ENCODE data around the gene MLLT6.

Gene MLLT6

DNA sequence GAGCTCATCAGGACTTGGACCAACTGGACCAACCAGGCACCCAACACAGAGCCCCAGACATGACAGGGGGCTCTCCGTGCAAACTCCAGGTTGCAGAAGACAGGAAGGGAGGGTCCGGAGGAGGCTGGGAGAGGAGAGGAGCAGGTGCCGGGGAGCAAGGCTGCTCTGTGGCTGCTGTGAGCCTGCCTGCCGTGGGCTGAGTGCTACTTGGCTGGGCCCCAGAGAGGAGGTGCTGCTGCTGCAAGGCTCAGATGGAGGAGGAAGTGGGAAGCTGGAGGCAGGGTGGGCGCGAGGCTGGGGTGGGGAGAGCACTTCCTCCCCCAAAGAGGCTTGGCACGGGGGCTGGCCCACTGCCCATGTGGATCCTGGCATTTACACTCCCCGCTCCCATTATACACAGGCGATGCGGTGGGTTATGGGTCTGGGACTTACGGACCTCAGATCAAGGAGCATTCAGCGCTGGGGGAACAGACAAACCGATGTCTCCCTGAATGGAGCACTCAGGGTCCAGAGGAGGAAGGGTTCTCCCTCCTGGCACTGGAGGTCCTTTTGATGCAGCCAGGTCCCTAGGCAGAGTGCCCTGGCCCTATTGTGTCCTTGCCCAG is 46.2 kb upstream of the MLLT6 start:
- Histone ChIP-seq H3K9me3 (ENCODE audit: control insufficient read depth, low read length) (no peaks in the 10 kb centered on the region), H3K79me1 (replicated peaks; ENCODE audit: low read length, poor library complexity, severe bottlenecking) (no peaks in the 10 kb centered on the region), H2BK5ac (ENCODE audit: low read depth, low read length, poor library complexity, severe bottlenecking) (no peak overlapping the region), H3K9ac (ENCODE audit: low read length) (no peak overlapping the region), H3K27ac (ENCODE audit: low read length, poor library complexity, severe bottlenecking) (no peak overlapping the region), H3K27me3 (ENCODE audit: control insufficient read depth in 1 of 2, insufficient read depth in 1 of 2, low read length in 2 of 2) (peaks cover 56 to 59% of the 10 kb centered on the region in 2 experiments), H3K4me2 (ENCODE audit: low read length, poor library complexity, severe bottlenecking) (no peak overlapping the region), H4K91ac (ENCODE audit: low read length) (no peak overlapping the region), H2AFZ (ENCODE audit: low read depth, low read length) (no peak overlapping the region), H2BK120ac (ENCODE audit: low read depth, low read length) (no peak overlapping the region), H3K4me1 (ENCODE audit: control insufficient read depth, insufficient read depth, low read depth, low read length) (peaks cover 12% of the 10 kb centered on the region), H3K4me3 (ENCODE audit: insufficient read depth in 1 of 2, low read depth in 1 of 2, low read length in 2 of 2) (no peak overlapping the region), H2BK15ac (ENCODE audit: low read depth, poor library complexity, severe bottlenecking) (no peak overlapping the region), H3K4ac (ENCODE audit: low read depth in 1 of 2, low read length in 2 of 2) (no peak overlapping the region), H4K8ac (ENCODE audit: low read length) (no peak overlapping the region), H2BK12ac (ENCODE audit: low read length in 2 of 2) (no peak overlapping the region), H3K18ac (ENCODE audit: low read depth in 1 of 2, low read length in 2 of 2) (no peak overlapping the region), H3K36me3 (ENCODE audit: control insufficient read depth in 1 of 2, insufficient read depth in 2 of 2, low read depth in 1 of 2, low read length in 2 of 2) (no peaks in the 10 kb centered on the region), H2AK5ac (ENCODE audit: low read length, severe bottlenecking) (no peak overlapping the region), H3K14ac (ENCODE audit: low read length in 2 of 2) (no peak overlapping the region), H3K23ac (ENCODE audit: low read length in 2 of 2) (no peak overlapping the region)
- no peak for DNase-seq
- 85% methylated on average over 13 of the region's 13 CpGs for WGBS

DNA sequence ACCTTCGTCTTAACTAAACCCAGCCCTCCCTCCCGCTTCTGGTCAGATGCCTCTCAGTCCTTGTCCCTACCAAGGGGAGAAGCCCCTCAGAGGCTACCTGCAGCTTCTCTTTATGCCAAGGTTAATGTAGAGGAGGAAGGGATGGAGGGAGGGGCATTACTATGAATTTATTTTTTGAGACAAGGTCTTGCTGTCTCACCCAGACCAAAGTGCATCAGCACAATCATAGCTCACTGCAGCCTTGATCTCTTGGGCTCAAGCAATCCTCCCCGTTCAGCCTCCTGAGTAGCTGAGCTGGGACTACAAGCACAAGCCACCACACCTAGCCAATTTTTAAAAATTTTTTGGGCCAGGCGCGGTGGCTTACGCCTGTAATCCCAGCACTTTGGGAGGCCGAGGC is 45.7 kb upstream of the MLLT6 start:
- Histone ChIP-seq H2BK12ac (ENCODE audit: low read length in 2 of 2) (no peak overlapping the region), H3K4me2 (ENCODE audit: low read length, poor library complexity, severe bottlenecking) (no peak overlapping the region), H3K14ac (ENCODE audit: low read length in 2 of 2) (no peak overlapping the region), H3K9me3 (ENCODE audit: control insufficient read depth, low read length) (no peaks in the 10 kb centered on the region), H3K9ac (ENCODE audit: low read length) (no peak overlapping the region), H3K23ac (ENCODE audit: low read length in 2 of 2) (no peak overlapping the region), H2BK15ac (ENCODE audit: low read depth, poor library complexity, severe bottlenecking) (no peak overlapping the region), H3K79me1 (replicated peaks; ENCODE audit: low read length, poor library complexity, severe bottlenecking) (no peaks in the 10 kb centered on the region), H3K4ac (ENCODE audit: low read depth in 1 of 2, low read length in 2 of 2) (no peak overlapping the region), H3K36me3 (ENCODE audit: control insufficient read depth in 1 of 2, insufficient read depth in 2 of 2, low read depth in 1 of 2, low read length in 2 of 2) (no peaks in the 10 kb centered on the region), H4K91ac (ENCODE audit: low read length) (no peak overlapping the region), H2BK5ac (ENCODE audit: low read depth, low read length, poor library complexity, severe bottlenecking) (no peak overlapping the region), H3K4me1 (ENCODE audit: control insufficient read depth, insufficient read depth, low read depth, low read length) (peaks cover 12% of the 10 kb centered on the region), H2AFZ (ENCODE audit: low read depth, low read length) (no peak overlapping the region), H3K4me3 (ENCODE audit: insufficient read depth in 1 of 2, low read depth in 1 of 2, low read length in 2 of 2) (no peak overlapping the region), H3K27ac (ENCODE audit: low read length, poor library complexity, severe bottlenecking) (no peak overlapping the region), H3K27me3 (ENCODE audit: control insufficient read depth in 1 of 2, insufficient read depth in 1 of 2, low read length in 2 of 2) (peaks cover 56% of the 10 kb centered on the region in 2 experiments), H2AK5ac (ENCODE audit: low read length, severe bottlenecking) (no peak overlapping the region), H2BK120ac (ENCODE audit: low read depth, low read length) (no peak overlapping the region), H4K8ac (ENCODE audit: low read length) (no peak overlapping the region), H3K18ac (ENCODE audit: low read depth in 1 of 2, low read length in 2 of 2) (no peak overlapping the region)
- DNase-seq: no peak
- 100% methylated on average over 5 of the region's 7 CpGs for WGBS

DNA sequence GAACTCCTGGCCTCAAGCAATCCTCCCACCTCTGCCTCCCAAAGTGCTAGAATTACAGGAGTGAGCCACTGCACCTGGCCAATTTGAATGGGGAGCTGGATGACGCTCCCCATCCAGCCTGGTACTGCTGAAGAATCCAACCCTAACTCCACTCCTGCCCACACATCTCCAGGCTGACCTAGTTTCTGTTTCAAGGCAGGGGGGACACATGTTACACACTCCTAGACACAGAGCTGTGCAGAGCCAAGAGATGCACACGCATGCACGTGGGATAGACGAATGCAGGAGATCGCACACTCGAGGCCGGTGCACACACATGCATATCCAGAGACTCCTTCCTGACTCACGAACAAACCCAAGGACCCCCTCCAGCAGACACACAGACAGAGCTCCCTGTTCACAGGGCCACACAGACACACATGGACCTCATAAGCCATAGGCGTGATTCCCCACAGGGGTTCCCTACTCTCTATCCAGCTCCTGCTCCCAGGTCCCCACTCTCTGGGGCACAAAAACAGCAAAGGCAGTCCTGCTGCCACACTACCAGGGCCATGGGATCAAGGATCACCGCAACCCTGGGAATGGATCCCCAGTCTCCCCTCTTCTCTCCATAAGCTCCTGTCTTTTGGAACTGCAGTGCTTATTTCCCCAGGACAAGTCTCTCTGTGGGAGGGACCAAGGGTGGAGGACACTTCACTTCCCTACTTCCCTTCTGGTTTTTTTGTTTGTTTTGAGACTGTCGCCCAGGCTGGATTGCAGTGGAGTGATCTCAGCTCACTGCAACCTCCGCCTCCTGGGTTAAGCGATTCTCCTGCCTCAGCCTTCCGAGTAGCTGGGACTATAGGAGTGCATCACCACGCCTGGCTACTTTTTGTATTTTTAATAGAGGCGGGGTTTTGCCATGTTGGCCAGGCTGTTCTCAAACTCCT is 44.7 kb upstream of the MLLT6 start:
- DNase-seq: peak; percentile 27
- Histone ChIP-seq H2BK15ac (ENCODE audit: low read depth, poor library complexity, severe bottlenecking) (no peak overlapping the region), H2AK5ac (ENCODE audit: low read length, severe bottlenecking) (no peak overlapping the region), H2BK12ac (ENCODE audit: low read length in 2 of 2) (no peak overlapping the region), H4K91ac (ENCODE audit: low read length) (no peak overlapping the region), H3K18ac (ENCODE audit: low read depth in 1 of 2, low read length in 2 of 2) (no peak overlapping the region), H2BK120ac (ENCODE audit: low read depth, low read length) (no peak overlapping the region), H3K27me3 (ENCODE audit: control insufficient read depth in 1 of 2, insufficient read depth in 1 of 2, low read length in 2 of 2) (peaks cover 49 to 51% of the 10 kb centered on the region in 2 experiments), H3K14ac (ENCODE audit: low read length in 2 of 2) (no peak overlapping the region), H3K9me3 (ENCODE audit: control insufficient read depth, low read length) (no peaks in the 10 kb centered on the region), H3K9ac (ENCODE audit: low read length) (no peak overlapping the region), H3K4me1 (ENCODE audit: control insufficient read depth, insufficient read depth, low read depth, low read length) (peaks cover 12% of the 10 kb centered on the region), H3K79me1 (replicated peaks; ENCODE audit: low read length, poor library complexity, severe bottlenecking) (no peaks in the 10 kb centered on the region), H3K4me3 (ENCODE audit: insufficient read depth in 1 of 2, low read depth in 1 of 2, low read length in 2 of 2) (no peak overlapping the region), H2AFZ (ENCODE audit: low read depth, low read length) (no peak overlapping the region), H4K8ac (ENCODE audit: low read length) (peak overlapping the region; percentile 55), H2BK5ac (ENCODE audit: low read depth, low read length, poor library complexity, severe bottlenecking) (no peak overlapping the region), H3K36me3 (ENCODE audit: control insufficient read depth in 1 of 2, insufficient read depth in 2 of 2, low read depth in 1 of 2, low read length in 2 of 2) (no peaks in the 10 kb centered on the region), H3K4ac (ENCODE audit: low read depth in 1 of 2, low read length in 2 of 2) (no peak overlapping the region), H3K23ac (ENCODE audit: low read length in 2 of 2) (no peak overlapping the region), H3K4me2 (ENCODE audit: low read length, poor library complexity, severe bottlenecking) (no peak overlapping the region), H3K27ac (ENCODE audit: low read length, poor library complexity, severe bottlenecking) (no peak overlapping the region)
- 74% methylated on average over 16 of the region's 16 CpGs for WGBS

DNA sequence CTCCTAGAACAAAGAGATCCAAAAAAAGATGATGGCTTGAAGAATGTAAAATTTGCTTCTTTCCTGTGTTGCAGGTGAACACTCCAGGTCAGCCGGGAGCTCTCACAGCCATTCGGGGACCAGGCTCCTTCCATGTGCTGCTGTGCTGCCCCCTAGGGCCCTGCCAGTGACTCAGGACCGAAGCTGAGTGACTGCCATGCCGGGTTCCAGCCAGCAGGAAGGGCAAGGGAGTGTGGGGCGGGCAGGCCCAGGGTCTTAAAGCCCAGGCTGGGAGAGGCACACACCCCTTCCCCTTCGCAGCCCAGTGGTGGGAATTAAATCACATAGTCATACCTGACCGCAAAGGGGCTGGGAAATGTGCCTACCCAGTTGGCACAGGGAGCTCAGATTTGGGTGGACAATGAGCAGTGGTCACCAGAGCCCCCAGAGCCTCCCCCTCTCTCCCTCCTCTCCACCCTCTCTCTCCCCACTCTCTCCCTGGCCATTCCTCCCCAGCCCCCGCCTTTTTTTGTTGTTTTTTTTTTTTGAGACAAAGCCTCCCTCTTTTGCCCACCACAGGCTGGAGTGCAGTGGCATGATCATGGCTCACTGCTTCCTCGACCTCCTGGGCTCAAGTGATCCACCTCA is 41.8 kb upstream of the MLLT6 start:
- Histone ChIP-seq H3K14ac (ENCODE audit: low read length in 2 of 2) (no peak overlapping the region), H4K8ac (ENCODE audit: low read length) (no peak overlapping the region), H3K18ac (ENCODE audit: low read depth in 1 of 2, low read length in 2 of 2) (no peak overlapping the region), H3K4me3 (ENCODE audit: insufficient read depth in 1 of 2, low read depth in 1 of 2, low read length in 2 of 2) (no peak overlapping the region), H2BK15ac (ENCODE audit: low read depth, poor library complexity, severe bottlenecking) (no peak overlapping the region), H3K79me1 (replicated peaks; ENCODE audit: low read length, poor library complexity, severe bottlenecking) (no peaks in the 10 kb centered on the region), H3K4me1 (ENCODE audit: control insufficient read depth, insufficient read depth, low read depth, low read length) (peaks cover 4% of the 10 kb centered on the region), H3K27me3 (ENCODE audit: control insufficient read depth in 1 of 2, insufficient read depth in 1 of 2, low read length in 2 of 2) (peaks cover 36 to 43% of the 10 kb centered on the region in 2 experiments), H2BK12ac (ENCODE audit: low read length in 2 of 2) (no peak overlapping the region), H4K91ac (ENCODE audit: low read length) (no peak overlapping the region), H3K27ac (ENCODE audit: low read length, poor library complexity, severe bottlenecking) (no peak overlapping the region), H3K36me3 (ENCODE audit: control insufficient read depth in 1 of 2, insufficient read depth in 2 of 2, low read depth in 1 of 2, low read length in 2 of 2) (no peaks in the 10 kb centered on the region), H2BK5ac (ENCODE audit: low read depth, low read length, poor library complexity, severe bottlenecking) (no peak overlapping the region), H3K23ac (ENCODE audit: low read length in 2 of 2) (no peak overlapping the region), H3K9ac (ENCODE audit: low read length) (no peak overlapping the region), H2AK5ac (ENCODE audit: low read length, severe bottlenecking) (no peak overlapping the region), H2BK120ac (ENCODE audit: low read depth, low read length) (no peak overlapping the region), H2AFZ (ENCODE audit: low read depth, low read length) (no peak overlapping the region), H3K4me2 (ENCODE audit: low read length, poor library complexity, severe bottlenecking) (no peak overlapping the region), H3K9me3 (ENCODE audit: control insufficient read depth, low read length) (no peaks in the 10 kb centered on the region), H3K4ac (ENCODE audit: low read depth in 1 of 2, low read length in 2 of 2) (no peak overlapping the region)
- 15% methylated on average over 9 of the region's 9 CpGs for WGBS
- DNase-seq: peak; percentile 61
